NCI-H345 (cell line): ENCODE data around the gene NCOA4.
"Not testable (repeated sequence)": the region's sequence is repeated elsewhere in the genome, so short reads cannot be mapped to it uniquely, and the experiment has no call there.

Experiments used
- DNase-seq: peaks from one replicate; lab custom pipeline; 2025; lab: John Stamatoyannopoulos, UW

NCOA4 gene

DNA sequence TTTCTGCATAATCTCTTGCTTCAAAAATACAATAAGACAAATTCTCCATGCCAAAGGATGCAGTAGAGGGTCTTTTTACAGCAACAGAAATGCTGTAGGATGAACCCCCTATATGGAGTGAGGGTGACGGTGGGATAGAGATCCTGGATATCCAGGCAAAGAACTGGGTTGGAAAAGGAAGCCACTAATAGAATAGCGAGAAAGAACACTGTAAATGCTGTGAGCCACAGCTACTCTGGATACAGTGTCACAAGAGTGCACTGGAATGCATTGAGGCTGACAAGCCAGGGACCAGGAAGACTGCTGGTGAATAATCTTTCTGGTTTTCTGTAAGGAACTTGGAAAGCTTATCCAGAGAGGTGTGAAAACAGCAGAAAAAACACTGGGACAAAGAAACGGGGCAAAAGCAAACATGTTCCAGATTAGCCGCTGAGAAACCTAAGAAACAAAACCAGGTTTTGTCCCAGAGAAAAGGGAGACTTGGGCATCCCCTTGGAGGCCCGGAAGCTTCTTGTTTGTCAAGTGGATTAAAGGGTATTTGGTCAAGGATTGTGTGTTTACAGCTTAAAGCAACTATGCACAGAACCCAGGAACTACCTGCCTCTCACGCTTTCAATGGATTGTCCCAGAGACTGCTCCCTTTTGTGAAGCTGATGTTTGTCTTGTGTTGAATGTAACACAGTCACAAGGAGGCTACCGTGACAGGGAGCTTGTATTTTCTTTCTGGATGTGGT, 21.8 kb upstream of the NCOA4 start:
- no peak for DNase-seq

DNA sequence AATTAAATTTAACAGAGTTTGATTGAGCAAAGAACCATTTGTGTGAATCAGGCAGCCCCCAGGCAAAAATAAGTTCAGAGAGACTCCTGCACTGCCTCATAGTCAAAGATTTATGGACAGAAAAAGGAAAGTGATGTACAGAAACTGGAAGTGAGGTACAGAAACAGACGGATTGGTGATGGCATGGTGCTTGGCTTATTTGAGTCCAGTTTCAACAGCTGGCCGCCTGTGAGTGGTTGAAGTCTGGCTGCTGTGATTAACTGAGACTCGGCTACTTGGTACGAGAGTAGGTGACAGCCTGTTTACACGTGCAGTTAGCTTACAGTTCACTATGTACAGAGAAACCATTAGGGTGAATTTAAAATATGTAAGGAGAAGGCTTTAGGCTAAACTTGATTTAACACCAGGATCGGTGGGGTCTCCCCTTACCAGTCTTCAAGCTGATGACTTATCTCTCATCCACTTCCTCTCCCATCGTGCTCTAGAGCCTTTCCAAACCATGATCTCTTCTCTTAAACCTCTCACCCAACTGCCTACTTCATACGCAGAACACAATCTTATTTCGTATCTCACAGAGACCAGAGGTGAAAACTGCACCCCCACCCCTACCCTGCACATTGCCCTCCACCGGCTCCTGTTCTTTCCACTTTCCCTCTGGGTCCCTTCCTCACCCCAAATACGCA, 20.7 kb upstream of the NCOA4 start:
- no peak for DNase-seq

DNA sequence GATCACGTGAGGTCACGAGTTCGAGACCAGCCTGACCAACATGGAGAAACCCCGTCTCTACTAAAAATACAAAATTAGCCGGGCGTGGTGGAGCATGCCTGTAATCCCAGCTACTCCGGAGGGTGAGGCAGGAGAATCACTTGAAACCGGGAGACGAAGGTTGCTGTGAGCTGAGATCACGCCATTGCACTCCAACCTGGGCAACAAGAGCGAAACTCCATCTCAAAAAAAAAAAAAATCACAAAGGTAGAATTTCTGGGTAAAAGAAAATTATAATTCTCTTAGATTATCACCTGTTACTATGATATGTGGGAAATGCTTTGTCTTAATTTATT, 19.0 kb upstream of the NCOA4 start:
- DNase-seq: not testable (repeated sequence)

DNA sequence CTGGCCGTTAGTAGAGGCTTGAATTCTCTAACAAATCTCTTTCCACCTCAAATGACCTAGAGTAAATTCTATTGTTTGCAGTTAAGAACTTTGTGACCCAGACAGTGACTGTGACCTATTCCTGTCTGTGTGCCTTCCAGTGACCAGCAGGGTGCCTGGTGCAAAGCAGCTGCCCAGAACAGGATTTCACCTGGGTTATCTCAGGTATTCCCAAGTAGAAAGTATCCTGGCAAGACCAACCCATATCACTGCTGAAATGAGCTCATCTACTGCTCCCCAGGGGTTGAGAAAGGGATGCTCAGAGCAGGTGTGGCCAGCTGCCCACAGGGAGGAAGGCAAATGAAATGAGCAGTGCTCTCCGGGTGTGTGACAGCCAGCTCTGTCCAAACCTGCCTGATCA, 17.7 kb upstream of the NCOA4 start:
- peak; percentile 61 for DNase-seq

DNA sequence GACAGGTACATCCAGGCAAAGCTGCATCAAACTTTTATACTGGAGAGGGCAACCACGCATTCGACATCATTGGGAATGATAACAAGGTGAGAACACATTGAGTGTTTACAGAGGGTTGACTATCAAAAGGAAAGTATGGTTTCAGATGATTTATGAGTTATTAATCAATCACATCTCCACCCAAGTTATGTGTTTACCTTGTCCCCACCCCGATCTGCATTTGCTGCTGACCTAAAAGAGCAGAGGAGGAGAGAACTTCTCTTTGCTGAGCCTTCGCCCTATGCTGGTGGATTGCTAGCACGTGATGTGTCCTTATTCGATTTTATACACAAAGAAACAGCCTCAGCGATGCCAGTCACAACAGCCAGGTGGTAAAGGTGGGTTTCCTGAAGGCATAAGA, 15.8 kb upstream of the NCOA4 start, which contains the start of gene MSMB:
Gene MSMB (minus strand): TSS at position 9 of the 400 bp plus-strand sequence. CDS start 32 bp downstream, outside the sequence.
- no peak for DNase-seq

DNA sequence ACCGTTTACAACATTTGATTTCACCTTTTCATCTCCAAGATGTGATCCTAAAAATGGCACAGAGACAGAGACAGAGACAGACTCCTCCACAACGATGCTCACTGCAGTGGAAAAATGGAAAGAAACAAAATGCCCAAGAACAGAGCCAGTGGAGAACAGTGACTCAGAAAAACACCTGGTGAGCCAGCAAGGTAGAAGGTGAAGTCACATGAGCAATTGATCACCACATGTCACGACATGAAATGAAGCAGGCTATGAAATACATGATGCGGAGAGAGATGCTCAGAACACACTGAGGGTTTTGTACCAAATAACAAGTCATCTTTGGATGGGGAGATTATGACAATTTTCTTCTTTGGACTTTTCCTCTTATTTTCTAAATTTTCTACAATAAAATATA, 12.1 kb upstream of the NCOA4 start:
- no peak for DNase-seq

DNA sequence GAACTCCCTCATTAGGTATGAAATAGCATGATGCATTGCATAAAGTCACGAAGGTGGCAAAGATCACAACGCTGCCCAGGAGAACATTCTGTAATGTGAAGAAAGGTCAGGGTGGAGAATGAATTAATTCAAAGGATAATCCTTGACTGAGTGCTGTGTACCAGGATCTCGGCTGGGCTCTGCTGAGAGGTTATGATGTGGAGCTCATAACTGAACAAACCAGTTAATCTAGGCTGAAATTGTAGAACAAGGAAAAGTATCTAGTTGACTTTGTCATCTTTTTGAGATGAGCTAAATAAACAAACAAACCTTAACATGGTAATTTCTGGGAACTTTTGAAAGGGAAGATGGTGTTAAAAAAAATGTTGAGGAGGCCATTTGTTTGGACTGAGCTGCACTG, 9.6 kb upstream of the NCOA4 start:
- no peak for DNase-seq

DNA sequence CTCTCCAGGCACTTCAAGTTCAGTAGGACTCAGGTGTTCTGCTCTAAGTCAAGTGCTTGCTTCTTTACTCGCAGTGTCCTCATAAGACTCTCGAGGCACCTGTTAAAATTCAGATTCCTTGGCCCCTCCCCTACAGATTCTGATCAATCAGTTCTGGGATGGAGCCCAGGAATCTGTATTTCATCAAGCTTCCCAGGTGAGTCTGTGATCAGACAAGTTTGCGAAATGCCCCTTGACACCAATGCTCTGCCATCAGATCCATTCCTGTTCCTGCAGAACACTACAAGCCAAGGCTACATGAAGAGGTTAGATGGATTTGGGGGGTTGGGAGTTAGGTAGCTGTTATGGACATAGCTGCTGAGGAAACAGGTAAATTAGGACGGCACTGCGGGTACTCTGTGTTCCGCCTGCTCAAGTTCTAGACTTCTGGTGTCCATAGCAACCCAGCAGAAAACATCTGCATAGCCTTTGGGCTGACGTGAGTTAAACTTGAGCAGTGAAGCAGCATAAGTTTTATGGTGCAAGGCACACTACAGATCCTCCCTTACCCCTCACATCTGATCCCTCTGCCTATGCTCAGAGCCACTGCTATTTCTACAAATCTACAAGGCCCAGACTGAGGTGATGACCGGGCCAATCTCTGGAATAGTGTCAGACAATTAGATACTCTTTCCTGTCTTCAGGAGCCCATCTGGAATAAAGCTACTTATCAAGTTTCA, 6.8 kb upstream of the NCOA4 start:
- no peak for DNase-seq

DNA sequence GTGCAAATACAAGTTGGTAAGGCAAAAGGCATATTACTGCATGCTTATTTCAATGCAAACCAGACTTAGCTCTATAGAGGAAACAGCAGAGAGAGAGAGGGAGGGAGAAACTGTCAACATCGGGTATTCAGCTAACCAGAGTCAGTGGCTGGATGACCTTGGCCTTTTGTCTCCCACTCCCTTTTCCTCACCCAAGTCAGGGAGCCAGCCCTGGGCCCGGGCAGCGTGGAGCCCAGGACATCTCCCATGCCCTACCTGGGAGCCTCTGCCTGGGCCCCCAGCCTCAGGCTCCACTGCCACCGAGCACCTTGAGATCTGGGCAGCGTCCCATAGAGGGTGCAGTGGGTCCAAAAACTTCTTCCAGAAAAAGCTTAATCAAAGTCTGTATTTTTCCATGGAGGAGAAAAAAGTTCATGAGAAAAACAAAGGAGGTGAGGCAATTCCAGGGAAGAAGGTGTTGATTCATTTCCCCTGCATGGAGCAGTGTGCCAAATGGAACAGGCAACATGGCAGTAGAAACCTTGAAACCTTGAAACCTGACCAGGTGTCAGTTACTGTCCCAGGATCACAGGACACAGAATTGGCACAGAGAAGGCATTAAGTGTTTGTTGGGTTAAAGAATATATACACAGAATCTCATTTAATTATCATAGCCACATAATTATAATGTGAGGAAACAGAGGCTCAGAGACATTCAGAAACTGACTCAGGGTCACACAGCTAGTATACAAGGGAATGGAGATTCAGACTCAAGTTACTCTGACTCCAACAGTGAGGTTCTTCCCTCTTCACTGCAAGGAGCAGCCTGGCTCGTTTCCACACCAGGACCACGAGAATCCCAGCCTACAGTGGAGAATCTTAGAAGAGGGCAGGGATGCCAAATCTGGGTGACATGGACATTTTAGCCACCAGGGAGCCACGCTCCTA, 5.8 kb upstream of the NCOA4 start:
- no peak for DNase-seq

DNA sequence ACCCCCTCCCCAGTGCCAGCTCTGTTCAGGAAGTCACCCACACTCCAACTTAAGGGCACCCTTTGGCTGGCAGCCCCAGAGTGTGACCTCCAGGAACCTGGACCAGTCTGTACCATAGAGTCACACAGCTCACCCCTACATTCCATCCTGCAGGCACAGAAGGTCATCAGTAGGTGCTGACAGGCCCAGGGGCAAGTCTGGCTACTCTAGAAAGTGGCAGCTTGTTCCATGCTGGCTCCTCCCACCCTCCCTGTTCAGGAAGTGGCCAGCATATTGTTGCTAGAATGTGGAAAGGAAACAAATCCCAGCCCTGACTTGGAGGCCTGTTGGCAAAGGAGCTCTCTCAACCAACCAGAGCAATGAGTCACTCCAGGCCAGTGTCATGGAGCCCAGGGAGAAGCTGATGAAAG, 3.2 kb upstream of the NCOA4 start:
- DNase-seq: no peak

DNA sequence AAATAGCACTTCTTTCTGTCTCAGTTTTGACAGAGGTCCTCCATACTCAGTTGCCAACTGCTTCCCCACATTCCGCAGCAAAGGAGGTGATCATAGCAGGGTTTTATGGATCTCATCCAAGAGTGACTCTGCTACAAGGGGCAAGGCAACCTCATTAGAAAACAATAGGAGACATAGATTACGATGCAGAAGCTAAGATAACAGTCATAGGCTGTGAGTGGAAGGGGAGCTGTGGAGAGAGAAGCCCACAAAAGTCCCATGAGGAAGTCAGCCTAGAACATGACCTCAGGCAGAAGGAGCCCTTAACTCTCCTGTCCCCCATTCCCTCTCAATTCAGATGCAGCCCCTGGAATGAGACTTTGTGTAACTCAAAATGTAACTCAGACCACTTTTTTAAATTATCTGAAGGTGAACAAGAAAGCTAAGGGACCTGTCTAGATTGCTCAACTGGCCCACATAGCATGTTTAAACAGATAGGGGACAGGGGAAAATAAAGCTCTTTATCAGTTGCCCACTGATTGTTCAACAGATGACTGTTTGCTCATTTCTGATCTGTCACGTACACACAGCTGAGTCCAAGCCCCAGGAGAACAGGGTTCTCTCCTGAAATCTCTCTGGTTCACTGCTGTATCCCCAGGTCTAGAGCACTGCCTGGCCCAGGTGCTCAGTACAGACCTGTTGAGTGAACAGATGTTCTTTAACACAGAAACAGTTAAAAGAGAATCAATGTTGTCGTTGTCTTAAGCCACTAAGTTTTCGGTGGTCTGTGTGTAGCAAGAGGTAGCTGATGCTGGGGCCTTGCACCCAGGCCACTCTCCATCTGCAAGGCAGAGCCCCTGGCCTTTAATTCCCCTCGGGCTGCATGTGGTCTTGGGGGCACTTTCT, 1.5 kb upstream of the NCOA4 start:
- no peak for DNase-seq

DNA sequence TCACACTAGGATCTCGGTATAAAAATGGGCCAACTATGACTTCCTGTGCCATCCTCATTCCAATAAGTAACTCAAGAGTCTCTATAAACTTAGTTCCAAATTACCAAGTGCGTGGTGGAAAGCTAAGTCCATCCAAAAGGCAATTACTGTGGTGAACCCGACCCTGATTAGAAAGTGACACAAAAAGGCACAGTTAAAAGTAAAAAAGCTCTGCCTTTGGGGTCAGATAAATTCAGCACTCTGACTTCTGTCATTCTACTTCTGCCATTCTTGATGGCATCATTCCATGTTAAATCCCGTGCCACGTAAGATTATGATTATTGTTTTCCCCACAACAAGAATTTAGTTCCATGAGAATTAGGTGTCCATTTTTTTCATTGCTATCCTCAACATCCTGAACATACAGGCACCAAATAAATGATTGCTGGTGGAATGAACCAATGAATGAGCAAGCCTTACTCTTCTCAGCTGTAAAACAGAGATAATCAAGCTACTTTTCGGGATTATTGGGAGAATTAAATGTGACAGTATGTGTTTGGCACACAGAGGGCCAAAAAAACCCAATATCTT, 877 bp downstream of the NCOA4 start:
- no peak for DNase-seq

DNA sequence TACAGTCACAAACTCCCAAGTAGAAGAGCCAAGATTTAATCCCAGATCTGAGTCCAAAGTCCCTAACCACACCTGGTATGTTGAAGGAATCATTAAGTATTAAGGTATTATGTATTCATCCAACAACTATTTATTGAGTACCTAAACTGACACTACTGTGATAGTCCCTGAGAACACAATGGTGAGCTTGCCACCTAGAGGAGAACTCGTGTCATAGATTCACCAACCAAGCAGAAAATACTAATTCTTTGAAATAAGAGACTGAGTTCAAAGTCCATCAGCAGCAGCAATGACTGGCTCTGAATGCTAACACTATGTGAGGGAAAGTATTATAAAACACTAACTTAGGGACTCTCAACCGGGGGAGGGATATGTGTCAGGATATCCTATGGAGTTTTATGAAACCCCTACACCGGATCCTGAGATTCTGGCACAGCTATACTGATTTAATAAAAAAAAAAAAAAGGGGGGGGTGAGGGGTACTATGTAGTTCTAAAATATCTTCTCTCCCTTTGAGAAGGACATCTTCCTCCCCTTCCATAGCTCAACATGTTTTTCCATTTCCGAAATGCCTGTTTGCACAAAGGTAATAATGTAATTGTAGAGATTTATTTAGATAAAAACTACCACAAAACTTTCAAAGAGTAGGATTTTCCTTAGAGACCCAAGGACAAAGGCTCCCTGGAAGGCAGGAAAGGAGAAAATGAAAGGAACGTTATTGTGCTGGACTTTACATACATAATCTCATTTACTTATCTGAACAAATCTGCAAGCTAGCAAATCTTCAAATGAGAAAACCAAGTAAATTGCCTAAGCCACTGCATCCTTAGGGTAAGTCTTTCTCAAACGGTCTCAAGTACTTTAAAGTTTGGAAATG, 1.6 kb downstream of the NCOA4 start:
- peak; percentile 1 for DNase-seq

DNA sequence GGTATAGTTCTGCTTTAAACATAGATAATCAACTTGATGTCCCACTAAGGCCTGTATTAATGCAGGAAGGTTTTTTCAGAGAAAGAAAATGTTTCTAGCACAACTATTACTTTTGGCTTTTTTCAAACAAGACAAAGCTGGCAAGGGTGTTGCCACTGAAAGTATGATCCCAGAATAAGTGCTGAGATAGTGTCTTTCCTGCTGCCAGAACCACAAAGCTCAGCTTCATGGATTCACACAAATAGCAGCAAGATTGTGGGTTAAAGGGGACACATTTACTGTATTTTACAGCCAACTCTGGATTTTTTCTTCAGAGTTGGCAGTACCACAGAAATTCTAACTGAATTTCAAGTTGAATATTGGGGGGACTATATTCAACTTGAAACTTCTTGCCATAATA, 4.3 kb downstream of the NCOA4 start:
- no peak for DNase-seq

DNA sequence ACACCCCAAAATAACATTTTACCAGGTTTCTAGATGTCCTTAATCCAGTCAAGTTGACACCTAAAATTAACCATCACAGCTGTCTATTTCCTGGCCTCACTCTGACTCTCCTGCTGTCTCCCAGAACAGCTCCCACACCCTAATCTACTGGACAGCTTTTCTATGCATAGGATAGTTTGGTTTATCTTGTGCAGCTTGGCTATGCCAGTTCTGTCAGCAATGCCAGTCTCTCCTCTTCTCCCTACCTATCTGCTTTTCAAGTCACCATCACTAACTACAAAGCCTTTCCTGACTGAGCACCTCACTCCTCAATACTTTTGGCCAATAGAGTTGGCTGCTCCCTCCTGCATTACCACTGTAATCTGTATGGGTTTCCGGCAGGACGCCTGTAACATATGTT, 5.0 kb downstream of the NCOA4 start:
- no peak for DNase-seq

DNA sequence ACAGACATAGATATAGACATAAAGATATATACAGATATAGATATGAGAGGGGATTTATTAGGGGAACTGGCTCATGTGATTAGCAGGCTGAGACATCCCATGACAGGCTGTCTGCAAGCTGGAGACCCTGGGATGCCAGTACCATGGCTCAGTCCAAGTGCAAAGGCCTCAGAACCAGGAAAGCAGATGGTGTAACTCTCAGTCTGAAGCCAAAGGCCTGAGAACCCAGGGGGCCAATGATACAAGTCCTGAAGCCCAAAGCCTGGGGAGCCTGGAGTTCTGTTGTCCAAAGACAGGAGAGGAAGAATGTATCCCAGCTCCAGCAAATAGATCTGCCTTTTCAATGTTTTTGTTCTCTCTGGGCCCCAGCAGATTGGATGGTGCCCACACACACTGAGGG, 5.5 kb downstream of the NCOA4 start:
- no peak for DNase-seq

DNA sequence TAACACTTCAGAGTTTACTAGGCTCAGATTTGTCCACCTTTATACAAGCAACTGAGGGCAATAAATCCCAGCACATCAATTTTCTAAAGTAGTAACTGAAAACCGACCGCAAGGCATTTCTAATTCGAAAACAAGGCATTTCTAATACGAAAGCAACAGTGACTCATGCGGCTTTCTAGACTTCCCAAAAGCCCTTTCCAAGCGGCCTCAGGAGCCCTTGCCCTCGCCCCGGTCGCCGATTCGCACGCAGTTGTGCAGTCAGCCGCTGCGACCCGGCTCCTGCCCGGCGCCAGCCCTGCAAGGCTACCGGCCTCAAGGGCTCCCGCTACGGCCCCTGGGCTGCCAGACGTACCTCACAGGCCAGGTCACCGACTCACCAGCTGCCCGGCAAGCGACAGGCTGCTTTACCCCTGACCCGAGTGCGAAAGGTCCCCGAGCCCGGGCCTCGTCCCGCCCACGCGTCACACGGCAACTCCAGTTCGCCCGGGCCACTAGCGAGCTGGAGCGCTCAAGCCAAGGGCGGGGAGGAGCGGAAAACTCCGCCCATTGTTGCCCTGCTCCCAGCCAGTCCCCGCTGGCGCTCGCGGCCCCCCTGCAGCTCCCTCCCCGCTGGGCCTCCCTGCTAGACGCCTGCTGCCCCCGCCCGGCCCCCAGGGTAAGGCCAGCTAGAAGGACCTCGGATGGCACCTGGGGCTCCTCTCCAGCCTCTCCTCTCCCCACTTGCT, 7.3 kb downstream of the NCOA4 start:
- peak; percentile 85 for DNase-seq

DNA sequence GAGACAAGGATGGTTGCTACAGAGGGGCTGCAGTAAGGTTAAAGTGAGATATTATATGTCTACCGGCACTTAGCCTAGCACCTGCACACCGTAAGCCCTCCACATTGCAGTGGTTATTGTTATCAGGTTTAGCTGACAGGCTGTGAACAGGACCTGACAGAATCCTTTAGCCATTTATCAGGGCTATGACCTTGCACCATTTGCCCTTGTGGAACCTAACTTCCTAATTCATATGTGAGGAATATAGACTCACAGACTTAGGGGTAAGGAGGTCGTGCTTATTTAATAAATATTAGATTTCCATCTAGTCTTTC, 10.1 kb downstream of the NCOA4 start:
- no peak for DNase-seq
